Measurements from ENCODE around the gene NR0B2.

The NR0B2 gene

GRCh38 chr1:26874896-26875295 is 38.9 kb downstream of the NR0B2 start:
- no peak for TF ChIP-seq TEAD4 (IDR thresholded peaks at IDR 0.05)
- TF ChIP-seq NFIC (IDR thresholded peaks at IDR 0.05): no peak
- TF ChIP-seq YY1 (IDR thresholded peaks at IDR 0.05; ENCODE audit: low read depth): no peak
- TF ChIP-seq TCF12 (IDR thresholded peaks at IDR 0.05; ENCODE audit: low read depth): no peak
- TF ChIP-seq REST (IDR thresholded peaks at IDR 0.05; ENCODE audit: low read depth): no peak
- TF ChIP-seq CEBPB (IDR thresholded peaks at IDR 0.05): no peak
- no peak for TF ChIP-seq RAD21 (IDR thresholded peaks at IDR 0.05; ENCODE audit: low read depth)
- no peak for TF ChIP-seq TAF1 (IDR thresholded peaks at IDR 0.05; ENCODE audit: low read depth)
- no peak for TF ChIP-seq EP300 (IDR thresholded peaks at IDR 0.05; ENCODE audit: borderline replicate concordance)
- TF ChIP-seq MAX (IDR thresholded peaks at IDR 0.05): no peak
- no peak for TF ChIP-seq ZBTB7A (IDR thresholded peaks at IDR 0.05; ENCODE audit: low read depth)
- no peak for TF ChIP-seq EGR1 (IDR thresholded peaks at IDR 0.05)
- TF ChIP-seq USF1 (IDR thresholded peaks at IDR 0.05): no peak
- no peak for TF ChIP-seq CREB1 (IDR thresholded peaks at IDR 0.05; ENCODE audit: low read depth)
- TF ChIP-seq FOXM1 (IDR thresholded peaks at IDR 0.05; ENCODE audit: borderline replicate concordance, low read depth): no peak

GRCh38 chr1:26864610-26865480 is 48.9 kb downstream of the NR0B2 start:
- TF ChIP-seq CEBPB (IDR thresholded peaks at IDR 0.05): no peak
- TF ChIP-seq USF1 (IDR thresholded peaks at IDR 0.05): no peak
- no peak for TF ChIP-seq ZBTB7A (IDR thresholded peaks at IDR 0.05; ENCODE audit: low read depth)
- peak; percentile 81 for TF ChIP-seq MAX (IDR thresholded peaks at IDR 0.05)
- no peak; the same call in 1 of the 2 replicates for TF ChIP-seq EGR1 (IDR thresholded peaks at IDR 0.05)
- TF ChIP-seq FOXM1 (IDR thresholded peaks at IDR 0.05; ENCODE audit: borderline replicate concordance, low read depth): no peak
- TF ChIP-seq TAF1 (IDR thresholded peaks at IDR 0.05; ENCODE audit: low read depth): peak; percentile 71
- no peak for TF ChIP-seq TEAD4 (IDR thresholded peaks at IDR 0.05)
- TF ChIP-seq REST (IDR thresholded peaks at IDR 0.05; ENCODE audit: low read depth): no peak
- no peak; the same call in 1 of the 2 replicates for TF ChIP-seq RAD21 (IDR thresholded peaks at IDR 0.05; ENCODE audit: low read depth)
- TF ChIP-seq YY1 (IDR thresholded peaks at IDR 0.05; ENCODE audit: low read depth): 0 out of 2 replicates have a peak, but pooled peaks have one; percentile 33
- TF ChIP-seq CREB1 (IDR thresholded peaks at IDR 0.05; ENCODE audit: low read depth): no peak; the same call in 1 of the 2 replicates
- TF ChIP-seq NFIC (IDR thresholded peaks at IDR 0.05): no peak; the same call in none of the 2 replicates
- no peak for TF ChIP-seq EP300 (IDR thresholded peaks at IDR 0.05; ENCODE audit: borderline replicate concordance)
- TF ChIP-seq TCF12 (IDR thresholded peaks at IDR 0.05; ENCODE audit: low read depth): peak; percentile 42; the same call in 1 of the 2 replicates

- TF ChIP-seq REST (IDR thresholded peaks at IDR 0.05; ENCODE audit: low read depth) (no peak), FOXM1 (IDR thresholded peaks at IDR 0.05; ENCODE audit: borderline replicate concordance, low read depth) (no peak), YY1 (IDR thresholded peaks at IDR 0.05; ENCODE audit: low read depth) (no peak), NFIC (IDR thresholded peaks at IDR 0.05) (no peak), TEAD4 (IDR thresholded peaks at IDR 0.05) (no peak)
These were observed 50.1 kb downstream of the NR0B2 start for GRCh38 chr1:26863685-26864077.

Data from Ishikawa (cell line).